Endothelial cell of umbilical vein (primary cell): ENCODE measurements around the gene RBSN.

Source experiments
- EZH2 ChIP-seq: IDR thresholded peaks from 2 replicates; pipeline ENCODE4 v1.6.1; 2012; ENCODE audit warnings: borderline replicate concordance, low read depth, mild to moderate bottlenecking, moderate library complexity, low read length, inconsistent platforms; ENCODE audit not compliant: severe bottlenecking
- MYC ChIP-seq: IDR thresholded peaks from one replicate; pipeline ENCODE4 v1.6.1; 2011; ENCODE audit warnings: mild to moderate bottlenecking, low read depth, low read length
- POLR2A ChIP-seq: IDR thresholded peaks from 2 replicates; pipeline ENCODE4 v1.6.1; 2012; ENCODE audit warnings: low read depth, mild to moderate bottlenecking, control low read depth, low read length
- POLR2AphosphoS5 ChIP-seq: IDR thresholded peaks from 2 replicates; pipeline ENCODE4 v1.6.1; 2012; ENCODE audit warnings: low read depth, mild to moderate bottlenecking, control low read depth, low read length, moderate library complexity; ENCODE audit not compliant: insufficient read depth
- TF ChIP-seq, protein P1 (sequence below), 2 donors: IDR thresholded peaks; 1 replicate in 1 of 2; 2 replicates in 1 of 2; pipeline ENCODE4 v1.5.1; 2011; ENCODE audit warnings: low read length in 2 of 2, mild to moderate bottlenecking in 2 of 2, moderate library complexity in 2 of 2, control low read depth in 1 of 2, inconsistent platforms in 1 of 2, low read depth in 1 of 2; ENCODE audit not compliant: insufficient read depth in 1 of 2; ENCODE audit errors: extremely low read depth in 1 of 2

DNA sequence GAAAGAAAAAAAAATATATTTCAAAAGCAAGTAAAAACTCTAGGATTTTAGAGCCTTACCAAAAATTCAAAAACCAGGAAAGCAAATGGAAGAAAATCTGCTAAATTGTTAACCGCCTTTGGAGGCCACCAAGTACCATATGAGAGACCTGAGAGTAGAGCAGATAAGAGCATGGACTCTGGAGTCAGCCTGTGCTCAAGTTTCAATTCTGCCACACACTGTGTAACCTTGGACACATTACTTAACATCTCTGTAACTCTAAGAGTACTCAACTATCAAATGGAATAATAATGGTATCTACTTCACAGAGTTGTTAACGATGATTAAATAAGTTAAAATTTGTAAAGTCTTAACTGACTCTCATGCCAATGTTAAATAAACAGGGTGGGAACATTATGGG lies 12.7 kb downstream of the RBSN start:
- TF ChIP-seq, protein P1, sequence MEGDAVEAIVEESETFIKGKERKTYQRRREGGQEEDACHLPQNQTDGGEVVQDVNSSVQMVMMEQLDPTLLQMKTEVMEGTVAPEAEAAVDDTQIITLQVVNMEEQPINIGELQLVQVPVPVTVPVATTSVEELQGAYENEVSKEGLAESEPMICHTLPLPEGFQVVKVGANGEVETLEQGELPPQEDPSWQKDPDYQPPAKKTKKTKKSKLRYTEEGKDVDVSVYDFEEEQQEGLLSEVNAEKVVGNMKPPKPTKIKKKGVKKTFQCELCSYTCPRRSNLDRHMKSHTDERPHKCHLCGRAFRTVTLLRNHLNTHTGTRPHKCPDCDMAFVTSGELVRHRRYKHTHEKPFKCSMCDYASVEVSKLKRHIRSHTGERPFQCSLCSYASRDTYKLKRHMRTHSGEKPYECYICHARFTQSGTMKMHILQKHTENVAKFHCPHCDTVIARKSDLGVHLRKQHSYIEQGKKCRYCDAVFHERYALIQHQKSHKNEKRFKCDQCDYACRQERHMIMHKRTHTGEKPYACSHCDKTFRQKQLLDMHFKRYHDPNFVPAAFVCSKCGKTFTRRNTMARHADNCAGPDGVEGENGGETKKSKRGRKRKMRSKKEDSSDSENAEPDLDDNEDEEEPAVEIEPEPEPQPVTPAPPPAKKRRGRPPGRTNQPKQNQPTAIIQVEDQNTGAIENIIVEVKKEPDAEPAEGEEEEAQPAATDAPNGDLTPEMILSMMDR (IDR thresholded peaks at IDR 0.05; ENCODE audit: extremely low read depth in 1 of 2, insufficient read depth in 1 of 2, low read depth in 1 of 2, low read length in 2 of 2): no peak
- TF ChIP-seq POLR2A (no peak), MYC (no peak), EZH2 (no peak), POLR2AphosphoS5 (no peak)
